NT2/D1 (cell line): ENCODE measurements around the gene SQOR.

ENCODE experiments used
- SUZ12 ChIP-seq: IDR thresholded peaks from 2 replicates; pipeline ENCODE4 v1.6.1; 2011; ENCODE audit not compliant: insufficient read length, insufficient read depth; ENCODE audit errors: extremely low read depth
- YY1 ChIP-seq: IDR thresholded peaks from 2 replicates; pipeline ENCODE4 v1.6.1; 2011; ENCODE audit not compliant: insufficient read length, insufficient read depth

- no peak for TF ChIP-seq YY1
- no peak for TF ChIP-seq SUZ12
These were observed 21.9 kb upstream of the SQOR start for GRCh38 chr15:45612790-45613415.
